Tibial nerve (tissue), 3 donors: ENCODE measurements around the gene SHISA6.

Source experiments
- CTCF ChIP-seq, 5 experiments: fragments of 200-600 bp in 3 of 5; fragments of 450-650 bp in 2 of 5; sonication (generic) in 3 of 5; IDR thresholded peaks; one replicate each; pipeline ENCODE4 v1.5.1; 2016 to 2019; ENCODE audit warnings: antibody characterized with exemption in 5 of 5, mild to moderate bottlenecking in 3 of 5, moderate library complexity in 2 of 5
- POLR2A ChIP-seq, 2 donors: fragments of 450-650 bp; IDR thresholded peaks; one replicate each; pipeline ENCODE4 v1.6.1; 2017; ENCODE audit warnings: antibody characterized with exemption in 2 of 2, mild to moderate bottlenecking in 2 of 2, moderate library complexity in 2 of 2

GRCh38 chr17:11240841-11241610 is at the start of gene SHISA6:
- TF ChIP-seq CTCF (IDR thresholded peaks at IDR 0.05), result no peak
- TF ChIP-seq POLR2A (IDR thresholded peaks at IDR 0.05), result no peak
